ENCODE data around the gene PIK3R3. TPM values are rescaled to one million over a fixed set of nuclear protein-coding genes. Genes with fewer than 3 reads are reported as not detected.

The PIK3R3 gene
- total RNA-seq, 1 donor from 2014 or later = 41.3 TPM

DNA sequence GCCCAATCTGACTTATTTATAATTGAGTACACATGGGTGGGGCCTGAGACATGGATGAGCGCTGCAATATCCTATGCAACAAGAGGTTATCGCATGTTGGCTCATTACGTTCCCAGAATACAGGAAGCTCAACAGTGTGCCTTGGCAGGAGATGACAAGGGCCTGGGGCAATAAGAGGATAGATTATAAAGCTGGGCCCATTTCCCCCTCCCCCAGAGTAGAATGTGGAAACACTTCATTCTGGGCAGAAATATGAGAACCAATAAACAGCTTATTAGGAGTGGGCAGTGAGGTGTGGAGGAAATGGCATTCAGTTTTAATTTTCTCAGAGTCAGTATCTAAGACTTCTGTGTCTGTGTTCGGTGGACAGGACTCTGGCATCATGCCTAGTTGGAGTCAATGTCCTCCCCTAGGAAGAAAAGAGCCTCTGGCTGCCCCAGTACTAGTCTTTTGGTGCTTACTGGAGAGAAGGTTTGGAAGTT lies 92.8 kb downstream of the PIK3R3 start:
- no peak overlapping the region for H3K4me3 Mint-ChIP-seq
- DNase-seq (ENCODE audit: low spot score in 2 of 2, unreplicated experiment in 2 of 2) = no peak
- TF ChIP-seq, protein P1, sequence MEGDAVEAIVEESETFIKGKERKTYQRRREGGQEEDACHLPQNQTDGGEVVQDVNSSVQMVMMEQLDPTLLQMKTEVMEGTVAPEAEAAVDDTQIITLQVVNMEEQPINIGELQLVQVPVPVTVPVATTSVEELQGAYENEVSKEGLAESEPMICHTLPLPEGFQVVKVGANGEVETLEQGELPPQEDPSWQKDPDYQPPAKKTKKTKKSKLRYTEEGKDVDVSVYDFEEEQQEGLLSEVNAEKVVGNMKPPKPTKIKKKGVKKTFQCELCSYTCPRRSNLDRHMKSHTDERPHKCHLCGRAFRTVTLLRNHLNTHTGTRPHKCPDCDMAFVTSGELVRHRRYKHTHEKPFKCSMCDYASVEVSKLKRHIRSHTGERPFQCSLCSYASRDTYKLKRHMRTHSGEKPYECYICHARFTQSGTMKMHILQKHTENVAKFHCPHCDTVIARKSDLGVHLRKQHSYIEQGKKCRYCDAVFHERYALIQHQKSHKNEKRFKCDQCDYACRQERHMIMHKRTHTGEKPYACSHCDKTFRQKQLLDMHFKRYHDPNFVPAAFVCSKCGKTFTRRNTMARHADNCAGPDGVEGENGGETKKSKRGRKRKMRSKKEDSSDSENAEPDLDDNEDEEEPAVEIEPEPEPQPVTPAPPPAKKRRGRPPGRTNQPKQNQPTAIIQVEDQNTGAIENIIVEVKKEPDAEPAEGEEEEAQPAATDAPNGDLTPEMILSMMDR (IDR thresholded peaks at IDR 0.05; ENCODE audit: unreplicated experiment) = no peak
- H3K4me1 Mint-ChIP-seq = peaks cover 3% of the 10 kb centered on the region
- no peaks in the 10 kb centered on the region for H3K9me3 Mint-ChIP-seq
- peaks cover 17% of the 10 kb centered on the region for H3K36me3 Mint-ChIP-seq
- no peaks in the 10 kb centered on the region for H3K27me3 Mint-ChIP-seq (ENCODE audit: low read depth)
- H3K27ac Mint-ChIP-seq = no peak overlapping the region

DNA sequence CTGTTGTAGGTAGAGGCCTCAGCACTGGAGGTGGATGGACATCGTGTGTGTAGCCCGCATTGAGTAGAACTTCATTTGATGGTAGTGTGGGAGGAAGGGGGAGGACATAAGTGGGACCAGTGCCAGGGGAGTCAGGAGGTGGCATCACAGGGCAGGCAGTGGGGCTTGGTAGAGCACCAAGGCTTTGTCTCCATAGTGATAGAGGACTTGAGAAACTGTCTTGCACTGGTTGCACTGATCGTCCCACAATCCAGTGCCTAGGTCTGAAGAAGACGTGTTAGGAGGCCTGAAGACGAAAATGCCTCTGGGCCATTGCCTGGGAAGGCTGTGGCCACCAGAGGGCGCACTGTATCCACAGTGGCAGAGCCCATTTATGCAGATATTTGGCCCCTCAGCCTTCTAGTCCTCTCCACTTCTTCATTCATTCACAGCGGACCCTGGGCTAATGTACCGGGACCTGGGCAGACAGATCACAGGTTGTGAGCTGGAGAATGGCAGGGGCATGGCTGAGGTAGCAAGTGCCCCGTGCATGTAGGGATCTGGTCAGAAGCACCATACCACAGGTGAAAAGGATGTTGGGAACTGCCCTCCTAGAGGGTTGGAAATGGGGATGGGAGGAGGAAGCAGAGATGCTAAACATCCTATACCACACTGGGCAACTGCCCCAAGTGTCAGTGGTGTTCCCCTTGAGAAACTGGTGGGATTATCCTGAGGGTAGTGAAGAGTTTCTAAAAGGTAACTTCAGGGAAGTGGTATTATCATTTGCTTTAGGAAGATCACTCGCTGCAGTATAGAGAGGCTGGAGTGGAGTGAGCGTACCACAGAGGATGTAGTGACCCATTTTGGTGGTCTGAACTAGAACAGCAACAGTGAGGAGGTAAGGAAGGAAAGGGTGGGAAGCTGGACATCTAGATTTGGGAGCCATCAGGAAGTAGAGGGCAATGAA lies 95.3 kb downstream of the PIK3R3 start:
- peaks cover 4% of the 10 kb centered on the region for H3K36me3 Mint-ChIP-seq
- H3K9me3 Mint-ChIP-seq = no peaks in the 10 kb centered on the region
- TF ChIP-seq, protein P1 (IDR thresholded peaks at IDR 0.05; ENCODE audit: unreplicated experiment) = peak; percentile 96
- peaks cover 3% of the 10 kb centered on the region for H3K4me1 Mint-ChIP-seq
- H3K4me3 Mint-ChIP-seq = no peak overlapping the region
- H3K27me3 Mint-ChIP-seq (ENCODE audit: low read depth) = no peaks in the 10 kb centered on the region
- DNase-seq (ENCODE audit: low spot score in 2 of 2, unreplicated experiment in 2 of 2) = peak; percentile 74 to 90
- H3K27ac Mint-ChIP-seq = no peak overlapping the region

DNA sequence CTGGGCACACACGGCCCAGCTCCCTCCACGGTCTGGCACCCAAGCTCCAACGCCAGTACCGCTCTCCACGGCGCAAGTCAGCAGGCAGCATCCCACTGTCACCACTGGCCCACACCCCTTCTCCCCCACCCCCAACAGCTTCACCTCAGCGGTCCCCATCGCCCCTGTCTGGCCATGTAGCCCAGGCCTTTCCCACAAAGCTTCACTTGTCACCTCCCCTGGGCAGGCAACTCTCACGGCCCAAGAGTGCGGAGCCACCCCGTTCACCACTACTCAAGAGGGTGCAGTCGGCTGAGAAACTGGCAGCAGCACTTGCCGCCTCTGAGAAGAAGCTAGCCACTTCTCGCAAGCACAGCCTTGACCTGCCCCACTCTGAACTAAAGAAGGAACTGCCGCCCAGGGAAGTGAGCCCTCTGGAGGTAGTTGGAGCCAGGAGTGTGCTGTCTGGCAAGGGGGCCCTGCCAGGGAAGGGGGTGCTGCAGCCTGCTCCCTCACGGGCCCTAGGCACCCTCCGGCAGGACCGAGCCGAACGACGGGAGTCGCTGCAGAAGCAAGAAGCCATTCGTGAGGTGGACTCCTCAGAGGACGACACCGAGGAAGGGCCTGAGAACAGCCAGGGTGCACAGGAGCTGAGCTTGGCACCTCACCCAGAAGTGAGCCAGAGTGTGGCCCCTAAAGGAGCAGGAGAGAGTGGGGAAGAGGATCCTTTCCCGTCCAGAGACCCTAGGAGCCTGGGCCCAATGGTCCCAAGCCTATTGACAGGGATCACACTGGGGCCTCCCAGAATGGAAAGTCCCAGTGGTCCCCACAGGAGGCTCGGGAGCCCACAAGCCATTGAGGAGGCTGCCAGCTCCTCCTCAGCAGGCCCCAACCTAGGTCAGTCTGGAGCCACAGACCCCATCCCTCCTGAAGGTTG lies 97.6 kb downstream of the PIK3R3 start:
- no peak overlapping the region for H3K4me3 Mint-ChIP-seq
- no peak overlapping the region for H3K27ac Mint-ChIP-seq
- no peak for DNase-seq (ENCODE audit: low spot score in 2 of 2, unreplicated experiment in 2 of 2)
- H3K9me3 Mint-ChIP-seq = no peaks in the 10 kb centered on the region
- no peaks in the 10 kb centered on the region for H3K27me3 Mint-ChIP-seq (ENCODE audit: low read depth)
- TF ChIP-seq, protein P1 (IDR thresholded peaks at IDR 0.05; ENCODE audit: unreplicated experiment) = no peak
- no peaks in the 10 kb centered on the region for H3K4me1 Mint-ChIP-seq
- H3K36me3 Mint-ChIP-seq = peaks cover 4% of the 10 kb centered on the region

DNA sequence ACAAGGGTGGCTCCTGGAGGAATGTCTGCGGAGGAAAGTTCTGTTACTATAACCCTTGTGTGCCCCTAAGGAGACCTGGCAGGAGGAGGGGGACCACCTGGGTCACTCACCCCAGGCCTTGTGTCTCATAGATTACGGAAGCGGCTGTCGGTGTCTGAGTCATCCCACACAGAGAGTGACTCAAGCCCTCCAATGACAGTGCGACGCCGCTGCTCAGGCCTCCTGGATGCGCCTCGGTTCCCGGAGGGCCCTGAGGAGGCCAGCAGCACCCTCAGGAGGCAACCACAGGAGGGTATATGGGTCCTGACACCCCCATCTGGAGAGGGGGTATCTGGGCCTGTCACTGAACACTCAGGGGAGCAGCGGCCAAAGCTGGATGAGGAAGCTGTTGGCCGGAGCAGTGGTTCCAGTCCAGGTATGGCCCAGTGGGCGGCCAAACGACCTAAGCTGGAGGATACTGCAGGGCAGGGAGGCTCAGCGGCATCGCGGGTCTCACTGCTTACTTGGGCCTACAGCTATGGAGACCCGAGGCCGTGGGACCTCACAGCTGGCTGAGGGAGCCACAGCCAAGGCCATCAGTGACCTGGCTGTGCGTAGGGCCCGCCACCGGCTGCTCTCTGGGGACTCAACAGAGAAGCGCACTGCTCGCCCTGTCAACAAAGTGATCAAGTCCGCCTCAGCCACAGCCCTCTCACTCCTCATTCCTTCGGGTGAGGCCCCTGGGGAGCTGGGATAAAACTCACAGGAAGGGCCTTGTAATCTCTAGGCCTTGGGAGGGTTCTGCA lies 101.4 kb downstream of the PIK3R3 start:
- TF ChIP-seq, protein P1 (IDR thresholded peaks at IDR 0.05; ENCODE audit: unreplicated experiment) = no peak

More for the DNA sequence above, 101.4 kb downstream of the PIK3R3 start:
- Mint-ChIP-seq H3K27me3 (ENCODE audit: low read depth) (no peaks in the 10 kb centered on the region), H3K27ac (no peak overlapping the region), H3K36me3 (peaks cover 4% of the 10 kb centered on the region), H3K9me3 (no peaks in the 10 kb centered on the region), H3K4me1 (peaks cover 7% of the 10 kb centered on the region), H3K4me3 (no peak overlapping the region)
- DNase-seq (ENCODE audit: low spot score in 2 of 2, unreplicated experiment in 2 of 2) = no peak
